ENCODE measurements around the gene ZC3H12A.

DNA sequence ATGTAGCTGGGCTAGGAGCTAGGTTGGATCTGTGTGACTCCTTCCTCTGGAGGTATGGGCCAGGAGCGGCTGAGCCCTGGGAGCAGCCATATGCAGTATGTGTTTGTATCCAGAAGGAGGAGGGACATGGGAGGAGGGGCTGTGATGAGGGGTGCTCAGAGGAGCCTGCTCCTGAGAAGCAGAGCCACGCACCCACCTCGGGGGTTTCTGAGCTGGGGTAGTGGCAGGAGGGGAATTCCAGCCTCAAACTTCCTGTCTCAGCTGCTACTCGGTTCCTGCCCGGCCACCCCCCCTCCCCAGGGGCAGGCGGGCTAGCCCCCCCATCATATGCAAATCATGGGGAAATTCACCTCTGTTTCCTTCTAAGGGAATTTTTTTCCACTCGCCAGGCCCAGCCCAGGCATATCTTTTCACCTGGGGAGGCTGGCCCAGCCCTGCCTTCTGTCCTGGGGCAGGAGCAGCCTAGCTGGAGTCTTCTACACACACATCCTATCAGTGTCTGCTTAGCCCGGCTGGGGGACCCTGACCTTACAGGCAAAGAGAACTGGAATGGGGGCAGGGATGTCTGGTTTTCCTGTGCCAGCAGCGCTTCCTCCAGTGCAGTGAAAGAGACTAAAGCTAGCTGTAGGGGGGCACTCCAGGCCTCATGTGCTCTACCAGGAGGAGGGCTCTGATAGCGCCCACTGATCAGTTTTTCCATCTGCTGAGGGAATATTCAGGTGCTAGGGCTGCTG lies 3.0 kb downstream of the ZC3H12A start:
- TF ChIP-seq, protein P1, sequence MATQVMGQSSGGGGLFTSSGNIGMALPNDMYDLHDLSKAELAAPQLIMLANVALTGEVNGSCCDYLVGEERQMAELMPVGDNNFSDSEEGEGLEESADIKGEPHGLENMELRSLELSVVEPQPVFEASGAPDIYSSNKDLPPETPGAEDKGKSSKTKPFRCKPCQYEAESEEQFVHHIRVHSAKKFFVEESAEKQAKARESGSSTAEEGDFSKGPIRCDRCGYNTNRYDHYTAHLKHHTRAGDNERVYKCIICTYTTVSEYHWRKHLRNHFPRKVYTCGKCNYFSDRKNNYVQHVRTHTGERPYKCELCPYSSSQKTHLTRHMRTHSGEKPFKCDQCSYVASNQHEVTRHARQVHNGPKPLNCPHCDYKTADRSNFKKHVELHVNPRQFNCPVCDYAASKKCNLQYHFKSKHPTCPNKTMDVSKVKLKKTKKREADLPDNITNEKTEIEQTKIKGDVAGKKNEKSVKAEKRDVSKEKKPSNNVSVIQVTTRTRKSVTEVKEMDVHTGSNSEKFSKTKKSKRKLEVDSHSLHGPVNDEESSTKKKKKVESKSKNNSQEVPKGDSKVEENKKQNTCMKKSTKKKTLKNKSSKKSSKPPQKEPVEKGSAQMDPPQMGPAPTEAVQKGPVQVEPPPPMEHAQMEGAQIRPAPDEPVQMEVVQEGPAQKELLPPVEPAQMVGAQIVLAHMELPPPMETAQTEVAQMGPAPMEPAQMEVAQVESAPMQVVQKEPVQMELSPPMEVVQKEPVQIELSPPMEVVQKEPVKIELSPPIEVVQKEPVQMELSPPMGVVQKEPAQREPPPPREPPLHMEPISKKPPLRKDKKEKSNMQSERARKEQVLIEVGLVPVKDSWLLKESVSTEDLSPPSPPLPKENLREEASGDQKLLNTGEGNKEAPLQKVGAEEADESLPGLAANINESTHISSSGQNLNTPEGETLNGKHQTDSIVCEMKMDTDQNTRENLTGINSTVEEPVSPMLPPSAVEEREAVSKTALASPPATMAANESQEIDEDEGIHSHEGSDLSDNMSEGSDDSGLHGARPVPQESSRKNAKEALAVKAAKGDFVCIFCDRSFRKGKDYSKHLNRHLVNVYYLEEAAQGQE (IDR thresholded peaks at IDR 0.05; ENCODE audit: insufficient replicate concordance, low read depth) = no peak
- TF ChIP-seq, protein P2, sequence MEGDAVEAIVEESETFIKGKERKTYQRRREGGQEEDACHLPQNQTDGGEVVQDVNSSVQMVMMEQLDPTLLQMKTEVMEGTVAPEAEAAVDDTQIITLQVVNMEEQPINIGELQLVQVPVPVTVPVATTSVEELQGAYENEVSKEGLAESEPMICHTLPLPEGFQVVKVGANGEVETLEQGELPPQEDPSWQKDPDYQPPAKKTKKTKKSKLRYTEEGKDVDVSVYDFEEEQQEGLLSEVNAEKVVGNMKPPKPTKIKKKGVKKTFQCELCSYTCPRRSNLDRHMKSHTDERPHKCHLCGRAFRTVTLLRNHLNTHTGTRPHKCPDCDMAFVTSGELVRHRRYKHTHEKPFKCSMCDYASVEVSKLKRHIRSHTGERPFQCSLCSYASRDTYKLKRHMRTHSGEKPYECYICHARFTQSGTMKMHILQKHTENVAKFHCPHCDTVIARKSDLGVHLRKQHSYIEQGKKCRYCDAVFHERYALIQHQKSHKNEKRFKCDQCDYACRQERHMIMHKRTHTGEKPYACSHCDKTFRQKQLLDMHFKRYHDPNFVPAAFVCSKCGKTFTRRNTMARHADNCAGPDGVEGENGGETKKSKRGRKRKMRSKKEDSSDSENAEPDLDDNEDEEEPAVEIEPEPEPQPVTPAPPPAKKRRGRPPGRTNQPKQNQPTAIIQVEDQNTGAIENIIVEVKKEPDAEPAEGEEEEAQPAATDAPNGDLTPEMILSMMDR (IDR thresholded peaks at IDR 0.05; ENCODE audit: insufficient read depth, low read length) = no peak
- TF ChIP-seq POLR2AphosphoS5 (IDR thresholded peaks at IDR 0.05; ENCODE audit: low read depth) (no peak), GABPA (IDR thresholded peaks at IDR 0.05; ENCODE audit: low read depth) (no peak), SPI1 (IDR thresholded peaks at IDR 0.05; ENCODE audit: borderline replicate concordance, low read depth) (no peak)
